Measurements from ENCODE around the gene PPP6R3. TPM values are rescaled to one million over a fixed set of nuclear protein-coding genes. Genes with fewer than 3 reads are reported as not detected.
"Not testable (repeated sequence)": the region's sequence is repeated elsewhere in the genome, so short reads cannot be mapped to it uniquely, and the experiment has no call there.

The PPP6R3 gene
- total and polyA plus RNA-seq, 2 of the 13 experiments (the other 11 are each of a cell fraction or from before 2014, with no cell fraction given): 41.2 to 83.4 TPM

- TF ChIP-seq CC2D1A (CRISPR knock-in tag; IDR thresholded peaks at IDR 0.05) (no peak), SALL1 (CRISPR knock-in tag; IDR thresholded peaks at IDR 0.05) (peak; percentile 32; the same call in 1 of the 2 replicates), PAXIP1 (CRISPR knock-in tag; conservative IDR thresholded peaks at IDR 0.05) (no peak), AGO2 (optimal IDR thresholded peaks at IDR 0.05; ENCODE audit: low read depth, low read length) (peak; percentile 61), ZSCAN9 (CRISPR knock-in tag; IDR thresholded peaks at IDR 0.05; ENCODE audit: borderline replicate concordance) (0 out of 2 replicates have a peak, but pooled peaks have one; percentile 33), TEAD3 (CRISPR knock-in tag; optimal IDR thresholded peaks at IDR 0.05; ENCODE audit: borderline replicate concordance) (peak; percentile 40)
Observed at GRCh38 chr11:68447015-68447801, 13.3 kb upstream of the PPP6R3 start (continued).

- FAIRE-seq; H3K4me3 ChIP-seq (replicated peaks in 1 of 3; ENCODE audit: insufficient read depth in 1 of 3, low read depth in 2 of 3, low read length in 3 of 3); POLR2A ChIA-PET; BruUV-seq (replicated peaks); CTCF ChIA-PET (ENCODE audit: low intra/inter-chr PET ratio, low total read pairs); H3K27me3 ChIP-seq (ENCODE audit: control insufficient read depth in 1 of 2, insufficient read depth in 2 of 2, low read length in 2 of 2); H2AFZ ChIP-seq (ENCODE audit: low read length); H3K9ac ChIP-seq (ENCODE audit: insufficient read depth, low read depth, low read length); ATAC-seq; H3K27ac ChIP-seq (ENCODE audit: extremely low read length, insufficient read depth, low read length); H4K20me1 ChIP-seq (ENCODE audit: insufficient read depth, low read length); H3K4me2 ChIP-seq (ENCODE audit: low read depth, low read length); H3K4me1 ChIP-seq (ENCODE audit: insufficient read depth, low read length); DNase-seq (ENCODE audit: low spot score); H3K9me3 ChIP-seq (ENCODE audit: low read length); H3K79me2 ChIP-seq (ENCODE audit: insufficient read depth, low read length): not testable (repeated sequence)
- H3K36me3 ChIP-seq (replicated peaks in 1 of 2; ENCODE audit: control insufficient read depth in 1 of 2, insufficient read depth in 2 of 2, low read length in 2 of 2): peaks cover 16 to 35% of the 10 kb centered on the region in 2 experiments; a peak in 4 of 5 replicates
- in situ Hi-C loops (cut with HindIII; ENCODE audit: extremely low pct_ligation_motif_present, low pct_unique_long_range_greater_than_20kb) (loop anchor here (5.0 kb wide), 1 partner anchor 191 kb away; no protein-coding TSS in a partner anchor), intact Hi-C loops (cut with micrococcal nuclease; ENCODE audit: unreplicated experiment) (loop anchor here (1.0 to 2.0 kb wide), 2 partner anchors 150 to 191 kb away; no protein-coding TSS in a partner anchor)
- WGBS (ENCODE audit: low lambda C conversion rate): 97% methylated on average over 6 of the region's 6 CpGs
Observed at GRCh38 chr11:68447914-68448313, 12.6 kb upstream of the PPP6R3 start.
